CD4-positive, alpha-beta T cell treated with Interleukin-15 for 4 hours (primary cell): Measurements from ENCODE around the gene MPHOSPH8.
"Not testable (repeated sequence)": the region's sequence is repeated elsewhere in the genome, so short reads cannot be mapped to it uniquely, and the experiment has no call there.

ENCODE experiments used
- DNase-seq: peaks from one replicate; pipeline ENCODE4 v3.0.0-alpha.2; 2020; ENCODE audit warnings: low spot score

Gene MPHOSPH8

DNA sequence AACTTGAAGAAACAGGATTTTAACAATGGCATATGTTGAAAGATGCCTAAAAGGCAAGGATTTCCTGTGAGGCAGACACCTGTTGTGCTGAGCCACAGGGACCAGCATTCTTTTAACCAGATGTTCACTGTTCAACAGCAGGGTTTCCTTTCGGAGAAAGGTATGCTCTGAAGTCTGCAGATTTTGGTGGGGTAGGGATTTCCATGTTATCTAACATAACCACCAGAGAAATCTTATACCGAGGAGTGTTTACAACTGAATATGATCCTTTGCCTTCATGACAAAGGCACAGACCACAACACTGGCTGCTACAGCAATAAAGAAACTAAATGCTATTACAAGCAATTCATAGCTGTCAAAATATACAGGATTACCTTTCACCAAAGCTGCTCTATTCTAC lies 48.1 kb downstream of the MPHOSPH8 start:
- DNase-seq, result no peak

GRCh38 chr13:19685034-19685433 lies 51.6 kb downstream of the MPHOSPH8 start:
- DNase-seq, result no peak

GRCh38 chr13:19685437-19685836 lies 52.0 kb downstream of the MPHOSPH8 start:
- DNase-seq, result no peak

- DNase-seq, result not testable (repeated sequence)
Observed at GRCh38 chr13:19691447-19691846, 58.0 kb downstream of the MPHOSPH8 start.

DNA sequence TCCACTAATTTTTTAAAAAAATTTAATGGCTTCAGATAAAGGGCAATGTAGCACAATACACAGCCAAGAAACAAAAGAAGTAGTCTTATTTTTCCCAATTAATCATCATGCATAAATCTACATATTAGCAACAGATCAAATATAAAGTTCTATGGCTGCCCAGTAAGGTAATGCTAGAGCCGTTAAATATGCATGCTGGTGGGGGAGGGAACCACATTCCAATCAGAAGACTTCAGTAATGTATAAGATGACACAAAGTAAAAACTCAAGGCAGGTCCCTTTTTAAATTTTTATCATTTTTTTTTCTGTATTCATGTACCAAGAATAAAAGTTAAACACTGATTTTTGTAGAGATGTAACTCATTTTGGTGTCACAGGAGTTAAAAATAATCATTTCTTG lies 62.0 kb downstream of the MPHOSPH8 start:
- DNase-seq, result no peak

GRCh38 chr13:19695829-19696228 lies 62.4 kb downstream of the MPHOSPH8 start:
- no peak for DNase-seq

DNA sequence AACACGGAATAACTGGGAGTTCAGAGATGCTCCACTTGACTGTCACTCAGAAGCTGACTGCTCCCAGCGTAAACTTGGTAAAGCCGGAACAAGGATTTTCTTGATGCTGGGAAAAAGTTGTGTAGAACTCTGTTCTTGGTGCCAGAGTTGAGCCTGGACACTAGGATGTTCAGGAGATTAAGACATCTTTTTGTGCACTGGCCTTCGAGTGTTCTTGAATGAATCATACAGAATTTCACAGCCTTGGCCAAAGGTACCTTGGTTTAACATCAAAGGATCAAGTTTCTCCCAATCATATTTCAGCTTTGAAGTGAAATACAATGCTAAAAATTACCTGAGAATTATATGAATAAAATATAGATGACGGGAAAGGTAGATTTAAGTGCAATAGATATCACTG lies 67.5 kb downstream of the MPHOSPH8 start:
- DNase-seq, result not testable (repeated sequence)

GRCh38 chr13:19701619-19702018 lies 68.2 kb downstream of the MPHOSPH8 start:
- not testable (repeated sequence) for DNase-seq

DNA sequence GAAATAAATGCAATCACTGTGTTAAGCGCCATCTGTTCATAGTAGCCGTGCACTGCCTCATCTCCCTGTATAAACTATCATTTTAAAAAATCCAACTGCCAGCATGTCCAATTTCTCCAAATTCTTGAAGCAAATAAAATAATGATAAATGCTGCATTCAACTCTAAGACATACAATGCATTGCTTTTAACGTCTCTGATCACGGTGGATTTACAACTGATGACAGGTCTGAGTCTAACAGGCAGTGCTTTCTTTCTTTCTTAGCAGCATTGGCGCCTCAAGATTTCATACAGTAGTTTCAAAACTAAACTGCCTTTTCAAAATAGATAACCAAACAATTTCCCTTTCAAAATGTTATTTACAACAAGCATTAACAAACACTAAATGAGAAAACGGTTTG lies 70.8 kb downstream of the MPHOSPH8 start:
- DNase-seq, result not testable (repeated sequence)

DNA sequence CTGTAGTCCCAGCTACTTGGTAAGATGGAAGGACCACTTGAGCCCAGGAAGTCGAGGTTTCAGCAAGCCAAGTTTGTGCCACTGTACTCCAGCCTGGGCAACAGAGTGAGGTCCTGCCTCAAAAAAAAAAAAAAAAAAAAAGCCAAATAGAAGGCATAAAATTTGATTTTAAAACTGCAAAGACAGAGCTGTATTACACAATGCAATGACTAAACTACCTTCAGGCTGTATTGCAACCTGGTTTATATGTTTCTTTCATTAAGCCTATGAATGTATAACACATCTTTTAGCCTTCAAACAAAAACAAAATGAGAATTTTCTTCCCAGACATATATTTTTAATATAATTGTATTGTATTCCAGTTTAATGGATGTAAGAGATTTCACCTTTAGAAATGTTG lies 75.6 kb downstream of the MPHOSPH8 start:
- not testable (repeated sequence) for DNase-seq

- DNase-seq, result not testable (repeated sequence)
Observed at GRCh38 chr13:19709782-19710181, 76.3 kb downstream of the MPHOSPH8 start.

- DNase-seq, result no peak
Observed at GRCh38 chr13:19713186-19713965, 79.9 kb downstream of the MPHOSPH8 start.

GRCh38 chr13:19720039-19720438 lies 86.6 kb downstream of the MPHOSPH8 start:
- DNase-seq, result no peak
